GM10248 (cell line): ENCODE measurements around the gene BLACAT1.

Experiments
- CTCF ChIA-PET: fragments of 300-600 bp; sonication (Branson Sonifier 250); formaldehyde crosslinking; extraction: SDS; loops from one replicate; lab custom pipeline; 2021; ENCODE audit warnings: antibody characterized with exemption; lab: Yijun Ruan, JAX
- POLR2A ChIA-PET: fragments of 350-650 bp; sonication (Branson Sonifier 250); formaldehyde crosslinking; extraction: SDS; loops from one replicate; lab custom pipeline; 2020; ENCODE audit warnings: antibody characterized with exemption; lab: Yijun Ruan, JAX
- DNase-seq: peaks from one replicate; pipeline ENCODE4 v3.0.0; 2012; ENCODE audit errors: extremely low spot score
- CTCF ChIP-seq: IDR thresholded peaks from 2 replicates; pipeline ENCODE4 v1.5.1; 2012; ENCODE audit warnings: mild to moderate bottlenecking, low read depth; ENCODE audit errors: extremely low read depth, missing control alignments, control extremely low read depth

Gene BLACAT1

GRCh38 chr1:205451759-205452164 is 4.1 kb downstream of the BLACAT1 start:
- CTCF ChIA-PET, result no interaction called here
- DNase-seq, result no peak
- TF ChIP-seq CTCF, result no peak
- POLR2A ChIA-PET, result no interaction called here

GRCh38 chr1:205451202-205451601 is 4.6 kb downstream of the BLACAT1 start:
- ChIA-PET POLR2A (no interaction called here), CTCF (no interaction called here)
- TF ChIP-seq CTCF, result no peak
- no peak for DNase-seq

GRCh38 chr1:205450448-205450847 is 5.4 kb downstream of the BLACAT1 start:
- TF ChIP-seq CTCF, result no peak
- ChIA-PET CTCF (interaction anchor here (1.0 kb wide), 1 partner anchor 35 kb away, joined by 5 read pairs; no protein-coding TSS in a partner anchor), POLR2A (no interaction called here)
- DNase-seq, result no peak

- TF ChIP-seq CTCF, result no peak
- ChIA-PET POLR2A (no interaction called here), CTCF (interaction anchor here (1.0 to 1.4 kb wide), 2 partner anchors 36 to 38 kb away, joined by 3 to 5 read pairs; no protein-coding TSS in a partner anchor)
- peak; percentile 57 for DNase-seq
These were observed 5.9 kb downstream of the BLACAT1 start for GRCh38 chr1:205449750-205450443.

- DNase-seq, result no peak
- no peak for TF ChIP-seq CTCF
- ChIA-PET POLR2A (no interaction called here), CTCF (interaction anchor here (1.2 to 2.2 kb wide), 3 partner anchors 10 to 38 kb away, joined by 3 to 8 read pairs (median 3); no protein-coding TSS in a partner anchor)
These were observed 6.5 kb downstream of the BLACAT1 start for GRCh38 chr1:205449254-205449749.

- no peak for DNase-seq
- no peak for TF ChIP-seq CTCF
- CTCF ChIA-PET, result interaction anchor here (1.2 to 2.2 kb wide), 3 partner anchors 10 to 39 kb away, joined by 3 to 8 read pairs (median 3); no protein-coding TSS in a partner anchor
- POLR2A ChIA-PET, result no interaction called here
These were observed 7.1 kb downstream of the BLACAT1 start for GRCh38 chr1:205448540-205449253.
